ENCODE measurements around the gene ADGRL3.
"Not testable (repeated sequence)": the region's sequence is repeated elsewhere in the genome, so short reads cannot be mapped to it uniquely, and the experiment has no call there.

Gene ADGRL3

GRCh38 chr4:61205066-61205465, 4.9 kb downstream of the ADGRL3 start:
- DNase-seq (ENCODE audit: low read depth): no peak

- not testable (repeated sequence) for DNase-seq (ENCODE audit: low read depth)
These were observed 7.0 kb downstream of the ADGRL3 start for GRCh38 chr4:61207156-61207555.

- no peak for DNase-seq (ENCODE audit: low read depth)
These were observed 10.2 kb downstream of the ADGRL3 start for GRCh38 chr4:61210186-61210939.

- DNase-seq (ENCODE audit: low read depth): no peak
These were observed 11.7 kb downstream of the ADGRL3 start for GRCh38 chr4:61211781-61212180.

- no peak for DNase-seq (ENCODE audit: low read depth)
These were observed 12.7 kb downstream of the ADGRL3 start for GRCh38 chr4:61212788-61213187.

- DNase-seq (ENCODE audit: low read depth): no peak
These were observed 14.6 kb downstream of the ADGRL3 start for GRCh38 chr4:61214680-61215079.

- DNase-seq (ENCODE audit: low read depth): no peak
These were observed 17.1 kb downstream of the ADGRL3 start for GRCh38 chr4:61217222-61217621.

- DNase-seq (ENCODE audit: low read depth): no peak
These were observed 20.4 kb downstream of the ADGRL3 start for GRCh38 chr4:61220556-61220955.

- no peak for DNase-seq (ENCODE audit: low read depth)
These were observed 23.3 kb downstream of the ADGRL3 start for GRCh38 chr4:61223385-61223784.

- no peak for DNase-seq (ENCODE audit: low read depth)
These were observed 24.4 kb downstream of the ADGRL3 start for GRCh38 chr4:61224573-61224972.

- no peak for DNase-seq (ENCODE audit: low read depth)
These were observed 25.5 kb downstream of the ADGRL3 start for GRCh38 chr4:61225656-61226055.

GRCh38 chr4:61231421-61231820, 31.3 kb downstream of the ADGRL3 start:
- no peak for DNase-seq (ENCODE audit: low read depth)

- DNase-seq (ENCODE audit: low read depth): no peak
These were observed 39.1 kb downstream of the ADGRL3 start for GRCh38 chr4:61239250-61239649.

- no peak for DNase-seq (ENCODE audit: low read depth)
These were observed 43.8 kb downstream of the ADGRL3 start for GRCh38 chr4:61243962-61244361.

- DNase-seq (ENCODE audit: low read depth): no peak
These were observed 45.1 kb downstream of the ADGRL3 start for GRCh38 chr4:61245069-61245714.

- DNase-seq (ENCODE audit: low read depth): no peak
These were observed 45.9 kb downstream of the ADGRL3 start for GRCh38 chr4:61246034-61246433.

GRCh38 chr4:61248705-61249104, 48.6 kb downstream of the ADGRL3 start:
- no peak for DNase-seq (ENCODE audit: low read depth)

- no peak for DNase-seq (ENCODE audit: low read depth)
These were observed 51.0 kb downstream of the ADGRL3 start for GRCh38 chr4:61251129-61251528.

GRCh38 chr4:61254406-61254805, 54.3 kb downstream of the ADGRL3 start:
- no peak for DNase-seq (ENCODE audit: low read depth)

- DNase-seq (ENCODE audit: low read depth): peak; percentile 36
These were observed 73.1 kb downstream of the ADGRL3 start for GRCh38 chr4:61273233-61273632.

GRCh38 chr4:61274286-61274685, 74.2 kb downstream of the ADGRL3 start:
- no peak for DNase-seq (ENCODE audit: low read depth)

- DNase-seq (ENCODE audit: low read depth): no peak
These were observed 75.1 kb downstream of the ADGRL3 start for GRCh38 chr4:61275241-61275640.

GRCh38 chr4:61276029-61276428, 75.9 kb downstream of the ADGRL3 start:
- no peak for DNase-seq (ENCODE audit: low read depth)

Measured in ELR (cell line).